Heart right ventricle (tissue), 16 donors: ENCODE measurements around the gene DCTN1. TPM values are rescaled to one million over a fixed set of nuclear protein-coding genes. Genes with fewer than 3 reads are reported as not detected.
"Not testable (repeated sequence)": the region's sequence is repeated elsewhere in the genome, so short reads cannot be mapped to it uniquely, and the experiment has no call there.

ENCODE experiments used
- ATAC-seq, 8 donors: fragments of 200-7000 bp; cut with Tn5 transposase; one replicate each; pipeline ENCODE4 v1.9.1; 2020; ENCODE audit warnings: mild to moderate bottlenecking in 8 of 8, moderate library complexity in 8 of 8, moderate number of reproducible peaks in 1 of 8
- DNase-seq, 2 donors: peaks; one replicate each; pipeline ENCODE4 v3.0.0-alpha.2; 2020
- H3K27ac ChIP-seq, 10 donors: fragments of 200-600 bp; sonication (generic) in 2 of 10; one replicate each; pipeline versions ENCODE4 v1.5.0 to v1.8.0; 2020 to 2022; ENCODE audit warnings: mild to moderate bottlenecking in 3 of 10
- H3K27me3 ChIP-seq, 7 donors: fragments of 200-600 bp; one replicate each; pipeline ENCODE4 v1.8.0; 2021 to 2022; ENCODE audit warnings: mild to moderate bottlenecking in 2 of 7
- H3K36me3 ChIP-seq, 9 donors: fragments of 200-600 bp; sonication (generic) in 1 of 9; one replicate each; pipeline versions ENCODE4 v1.5.0 to v1.8.0; 2020 to 2022; ENCODE audit warnings: mild to moderate bottlenecking in 2 of 9
- H3K4me1 ChIP-seq, 9 donors: fragments of 200-600 bp; sonication (generic) in 1 of 9; one replicate each; pipeline versions ENCODE4 v1.5.0 to v1.8.0; 2020 to 2022; ENCODE audit warnings: mild to moderate bottlenecking in 4 of 9
- H3K4me3 ChIP-seq, 10 donors: fragments of 200-600 bp; sonication (generic) in 2 of 10; one replicate each; pipeline versions ENCODE4 v1.5.0 to v1.8.0; 2020 to 2022; ENCODE audit warnings: mild to moderate bottlenecking in 7 of 10, moderate library complexity in 2 of 10
- H3K9me3 ChIP-seq, 11 donors: fragments of 200-600 bp in 10 of 11; sonication (generic) in 2 of 11; one replicate each; pipeline versions ENCODE4 v1.5.0 to v1.8.0; 2013 to 2022; ENCODE audit warnings: mild to moderate bottlenecking in 2 of 11, control low read depth in 1 of 11, moderate library complexity in 1 of 11
- WGBS, 2 donors: extraction: QIAGEN DNeasy Blood & Tissue Kit; methylation state at CpG; one replicate each; pipeline ENCODE4 v1.1.7; 2013; ENCODE audit warnings: inconsistent platforms in 1 of 2; 5-methylcytosine and 5-hydroxymethylcytosine counted together
- intact Hi-C, 10 donors: fragments of 100-400 bp; cut with DNase I; formaldehyde crosslinking; loops; one replicate each; pipeline versions ENCODE4 v1.11.1 to v1.14.2; 2022
- polyA plus RNA-seq, 2 donors: library from polyadenylated mRNA; stranded (reverse); fragments of 200-250 nt; gene quantifications; one replicate each; pipeline ENCODE4 v1.2.3, GENCODE V29; 2013
- total RNA-seq, 10 donors: library from RNA; stranded (reverse); fragmentation: NEBNext Ultra II Directional in 3 of 10; extraction: Animal tissue kit (Norgen Biotek cat#: 25700) in 3 of 10; gene quantifications; one replicate each; pipeline versions ENCODE4 v1.2.1 to v1.2.4, GENCODE V29; 2021 to 2023
- TF ChIP-seq, protein P1 (sequence below), 9 donors: fragments of 200-600 bp; sonication (generic) in 2 of 9; IDR thresholded peaks; one replicate each; pipeline versions ENCODE4 v1.5.0 to v1.8.0; 2021 to 2022; ENCODE audit warnings: antibody characterized with exemption in 9 of 9, mild to moderate bottlenecking in 5 of 9, moderate library complexity in 1 of 9
- donor health status: Arrhythmogenic right ventricular cardiomyopathy.
- donor health status: ischemic (EF 13 %, LVEDD 7.1; RV severe dilation, severe dysfunction).
- donor health status: healthy with polysubstance abuse.
- donor health status: DM: no; HTN: yes; CAD: no.
- donor health status: DM: no; HTN: no; CAD: no.
- donor health status: ischemic (EF 25% LVEDD 6.9; RV normal size, moderate dysfunction).
- donor health status: ischemic (EF 25% LVEDD 5.7; RV mildly dilated, moderate dysfunction).
- donor health status: healthy.
- donor health status: DM: yes; HTN: yes; CAD: no.
- donor health status: Ischemic cardiomyopathy.
- donor health status: ischemic (EF 35%, LVEDD 5.7; RV mildly dilated, moderate dysfunction).
- donor health status: nonischemic (EF 11% LVEDD 7.7; RV severe dilation, severe dysfunction).
- donor health status: DM: yes; HTN: yes; CAD: no.
- donor health status: PGD.
- donor health status: ischemic (EF 29% LVEDD 5.4; RV normal size, mild dysfunction).
- donor health status: nonischemic (EF 23%, LVEDD 6.1; RV moderate dilation, normal function).

The DCTN1 gene
- total and polyA plus RNA-seq, 12 donors = 123 to 285 (median 183) TPM

GRCh38 chr2:74347303-74347702 is 32.8 kb downstream of the DCTN1 start:
- H3K27ac ChIP-seq = no peak overlapping the region

DNA sequence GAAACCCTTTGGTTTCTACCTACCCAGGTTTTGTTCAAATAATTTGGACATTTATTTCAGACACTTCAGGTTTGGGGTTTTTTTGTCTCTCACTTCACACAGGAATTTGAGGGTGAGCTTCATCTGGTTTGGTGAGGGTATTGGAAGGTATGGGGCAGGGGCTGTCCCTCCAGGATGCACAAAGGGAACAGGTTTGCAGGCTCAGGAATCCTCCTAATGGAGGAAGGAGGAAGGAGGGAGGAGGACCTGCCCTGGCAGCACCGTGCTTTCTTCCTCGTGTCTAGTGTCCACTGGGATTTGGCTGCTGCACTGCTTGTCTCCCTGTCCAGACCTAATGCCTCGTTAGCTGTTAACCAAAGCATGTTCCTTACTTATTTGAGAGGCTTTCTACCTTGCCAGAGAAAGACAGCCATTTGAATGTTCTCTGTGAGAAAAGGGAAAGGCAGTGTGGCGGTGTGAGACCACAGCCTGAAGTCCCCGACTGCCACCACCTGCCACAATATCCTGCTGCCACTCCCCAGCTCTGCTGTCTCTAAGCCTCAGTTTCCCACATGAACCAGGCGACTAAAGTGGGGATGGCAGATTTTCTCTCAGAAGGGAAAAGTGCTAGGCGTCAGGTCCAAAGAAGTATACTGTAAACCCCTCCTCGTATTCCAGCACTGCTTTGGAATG is 34.7 kb downstream of the DCTN1 start:
- H3K9me3 ChIP-seq = no peaks in the 10 kb centered on the region
- no peak overlapping the region for H3K4me3 ChIP-seq
- H3K4me1 ChIP-seq = no peaks in the 10 kb centered on the region
- DNase-seq = no peak
- WGBS, 2 donors = 65 to 76% methylated on average over 8 of the region's 8 CpGs
- H3K27ac ChIP-seq = no peak overlapping the region
- intact Hi-C loops = no loop called here
- H3K36me3 ChIP-seq = no peaks in the 10 kb centered on the region
- peak in 1 of 8 donors; percentile 39 for ATAC-seq
- TF ChIP-seq, protein P1, sequence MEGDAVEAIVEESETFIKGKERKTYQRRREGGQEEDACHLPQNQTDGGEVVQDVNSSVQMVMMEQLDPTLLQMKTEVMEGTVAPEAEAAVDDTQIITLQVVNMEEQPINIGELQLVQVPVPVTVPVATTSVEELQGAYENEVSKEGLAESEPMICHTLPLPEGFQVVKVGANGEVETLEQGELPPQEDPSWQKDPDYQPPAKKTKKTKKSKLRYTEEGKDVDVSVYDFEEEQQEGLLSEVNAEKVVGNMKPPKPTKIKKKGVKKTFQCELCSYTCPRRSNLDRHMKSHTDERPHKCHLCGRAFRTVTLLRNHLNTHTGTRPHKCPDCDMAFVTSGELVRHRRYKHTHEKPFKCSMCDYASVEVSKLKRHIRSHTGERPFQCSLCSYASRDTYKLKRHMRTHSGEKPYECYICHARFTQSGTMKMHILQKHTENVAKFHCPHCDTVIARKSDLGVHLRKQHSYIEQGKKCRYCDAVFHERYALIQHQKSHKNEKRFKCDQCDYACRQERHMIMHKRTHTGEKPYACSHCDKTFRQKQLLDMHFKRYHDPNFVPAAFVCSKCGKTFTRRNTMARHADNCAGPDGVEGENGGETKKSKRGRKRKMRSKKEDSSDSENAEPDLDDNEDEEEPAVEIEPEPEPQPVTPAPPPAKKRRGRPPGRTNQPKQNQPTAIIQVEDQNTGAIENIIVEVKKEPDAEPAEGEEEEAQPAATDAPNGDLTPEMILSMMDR (IDR thresholded peaks at IDR 0.05) = no peak
- H3K27me3 ChIP-seq = no peaks in the 10 kb centered on the region

More at GRCh38 chr2:74347303-74347702, 32.8 kb downstream of the DCTN1 start:
- Histone ChIP-seq H3K4me1 (no peaks in the 10 kb centered on the region), H3K36me3 (no peaks in the 10 kb centered on the region), H3K9me3 (no peaks in the 10 kb centered on the region), H3K4me3 (no peak overlapping the region), H3K27me3 (no peaks in the 10 kb centered on the region)
- TF ChIP-seq, protein P1 (IDR thresholded peaks at IDR 0.05) = no peak
- ATAC-seq = no peak
- intact Hi-C loops = no loop called here
- no peak for DNase-seq
- 80 to 93% methylated on average over 1 of the region's 1 CpG for WGBS, 2 donors

- TF ChIP-seq, protein P1 (IDR thresholded peaks at IDR 0.05) = no peak
- Histone ChIP-seq H3K27ac (no peak within 1 kb of the TSS), H3K4me3 (no peak within 1 kb of the TSS), H3K27me3 (no peaks in the 10 kb centered on the region), H3K4me1 (no peaks in the 10 kb centered on the region), H3K9me3 (no peaks in the 10 kb centered on the region), H3K36me3 (no peaks in the 10 kb centered on the region)
- WGBS, 2 donors = 73 to 76% methylated on average over 2 of the region's 2 CpGs
- DNase-seq (no peak), ATAC-seq (no peak)
- intact Hi-C loops = loop anchor here in 1 of 10 donors (5.0 kb wide), 1 partner anchor 49 kb away; no protein-coding TSS in a partner anchor
Observed at GRCh38 chr2:74343316-74343715, 36.8 kb downstream of the DCTN1 start, which contains the start of gene SLC4A5. Gene SLC4A5 (minus strand): TSS chr2:74343416. CDS start chr2:74315023, 28,393 bp downstream.

DNA sequence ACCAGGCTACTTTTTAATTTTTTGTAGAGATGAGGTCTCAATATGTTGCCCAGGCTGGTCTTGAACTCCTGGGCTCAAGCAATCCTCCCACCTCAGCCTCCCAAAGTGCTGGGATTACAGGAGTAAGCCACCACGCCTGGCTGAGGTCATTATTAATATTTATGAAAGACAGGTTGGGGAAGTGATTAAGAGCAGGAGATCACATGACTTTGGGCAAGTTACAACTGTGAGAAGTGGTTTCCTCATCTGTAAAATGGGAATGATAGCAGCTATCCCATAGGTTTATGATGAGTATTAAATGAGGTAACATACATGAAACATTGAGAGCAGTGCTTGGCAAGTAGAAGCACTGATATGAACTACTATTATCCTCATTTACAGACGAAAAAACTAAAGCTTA is 43.9 kb downstream of the DCTN1 start:
- not testable (repeated sequence) for ATAC-seq, DNase-seq
- peaks cover 0 to 19% (median 0%) of the 10 kb centered on the region in 9 donors for H3K36me3 ChIP-seq

DNA sequence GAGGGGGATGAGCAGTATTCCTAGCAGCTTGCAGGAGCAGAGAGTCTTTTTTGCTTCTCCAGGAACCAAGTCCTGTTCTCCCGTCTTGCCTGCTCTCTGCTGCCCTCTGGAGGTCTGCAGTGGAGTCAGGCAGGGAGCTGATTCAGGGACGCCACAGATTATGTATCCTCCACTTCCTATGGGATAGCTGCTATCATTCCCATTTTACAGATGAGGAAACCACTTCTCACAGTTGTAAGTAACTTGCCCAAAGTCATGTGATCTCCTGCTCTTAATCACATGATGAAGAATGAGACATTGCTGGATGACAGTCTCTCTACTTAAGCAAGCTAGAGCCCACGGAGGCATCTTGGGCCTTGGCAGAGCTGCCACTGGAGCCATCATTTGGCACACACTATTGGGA is 45.2 kb downstream of the DCTN1 start:
- DNase-seq (peak; percentile 74 to 76), ATAC-seq (peak; percentile 74 to 86 (median 82))
- intact Hi-C loops = loop anchor here in 8 of 10 donors (2.0 to 10.0 kb wide), 6 partner anchors 57 to 510 kb away; partner anchors contain the start of gene STAMBP (in 2 of the 8)
- Histone ChIP-seq H3K27me3 (no peaks in the 10 kb centered on the region), H3K36me3 (peaks cover 0 to 23% (median 0%) of the 10 kb centered on the region in 9 donors), H3K27ac (no peak overlapping the region), H3K9me3 (no peaks in the 10 kb centered on the region), H3K4me3 (no peak overlapping the region), H3K4me1 (peaks cover 0 to 6% (median 0%) of the 10 kb centered on the region in 9 donors)
- TF ChIP-seq, protein P1 (IDR thresholded peaks at IDR 0.05) = peak; percentile 85 to 99 (median 95)
- WGBS, 2 donors = 33 to 36% methylated on average over 3 of the region's 3 CpGs

More for the DNA sequence above, 43.9 kb downstream of the DCTN1 start:
- not testable (repeated sequence) for H3K27me3 ChIP-seq, H3K27ac ChIP-seq, H3K4me1 ChIP-seq, H3K9me3 ChIP-seq, H3K4me3 ChIP-seq
- intact Hi-C loops = loop anchor here in 5 of 10 donors (5.0 to 10.0 kb wide), 4 partner anchors 56 to 511 kb away; partner anchors contain the start of gene STAMBP (in 2 of the 5)
- 74 to 79% methylated on average over 2 of the region's 2 CpGs for WGBS, 2 donors
